ENCODE measurements around the gene GGT5.
A peak's percentile ranks its signal among the peaks of the same experiment; 100 is the strongest.

The GGT5 gene

DNA sequence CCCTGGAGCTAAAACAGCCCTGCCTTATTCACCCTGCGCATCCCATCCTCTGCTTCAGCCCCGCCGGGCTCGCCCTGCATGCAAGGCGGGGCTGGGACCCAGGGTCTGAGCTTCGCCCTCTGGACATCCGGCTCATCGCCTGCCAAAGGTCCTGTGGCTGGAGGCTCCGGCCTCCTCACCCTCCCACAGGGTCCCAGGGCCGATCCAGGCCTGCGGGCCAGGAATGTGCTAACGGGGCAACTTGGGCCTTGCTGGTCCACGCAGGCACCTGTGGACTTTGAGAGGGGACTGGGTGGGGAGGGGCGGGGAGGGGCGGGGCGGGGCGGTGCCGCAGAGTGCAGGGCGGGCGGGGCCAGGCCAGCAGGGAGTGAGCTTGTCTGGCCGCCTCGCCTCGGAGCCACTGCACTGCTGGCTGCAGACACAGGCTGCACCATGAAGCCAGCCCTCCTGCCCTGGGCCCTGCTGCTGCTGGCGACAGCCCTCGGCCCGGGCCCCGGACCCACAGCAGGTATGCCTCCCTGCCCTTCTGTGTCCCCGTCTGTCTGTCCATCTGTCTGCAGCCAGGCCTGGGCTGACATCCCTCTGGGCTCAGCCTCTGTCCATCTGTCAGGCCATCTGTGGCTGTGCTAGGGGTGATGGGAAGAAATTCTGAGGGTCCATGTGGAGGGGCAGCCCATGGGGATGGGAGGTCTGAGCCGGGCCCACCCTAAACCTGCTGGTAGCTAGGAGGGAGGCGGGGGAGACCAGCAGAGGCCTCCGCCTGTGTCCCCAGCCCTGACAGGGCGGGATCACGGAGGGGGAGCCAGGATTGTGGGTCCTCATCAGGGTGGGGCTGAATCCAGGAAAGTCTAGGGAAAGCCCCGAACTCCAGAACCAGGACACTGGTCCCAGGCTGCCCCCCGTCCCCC is 63.5 kb downstream of the GGT5 start, which contains the start of gene SUSD2:
SUSD2 (plus strand) TSS at position 400 of the 908 bp plus-strand sequence; CDS start at position 433, 33 bp downstream.
- DNase-seq = no peak

- DNase-seq = no peak
Observed at GRCh38 chr22:24180316-24181087, 64.4 kb downstream of the GGT5 start.

- no peak for DNase-seq
Observed at GRCh38 chr22:24179478-24180210, 65.2 kb downstream of the GGT5 start.

GRCh38 chr22:24178502-24179440 is 66.1 kb downstream of the GGT5 start:
- no peak for DNase-seq

DNA sequence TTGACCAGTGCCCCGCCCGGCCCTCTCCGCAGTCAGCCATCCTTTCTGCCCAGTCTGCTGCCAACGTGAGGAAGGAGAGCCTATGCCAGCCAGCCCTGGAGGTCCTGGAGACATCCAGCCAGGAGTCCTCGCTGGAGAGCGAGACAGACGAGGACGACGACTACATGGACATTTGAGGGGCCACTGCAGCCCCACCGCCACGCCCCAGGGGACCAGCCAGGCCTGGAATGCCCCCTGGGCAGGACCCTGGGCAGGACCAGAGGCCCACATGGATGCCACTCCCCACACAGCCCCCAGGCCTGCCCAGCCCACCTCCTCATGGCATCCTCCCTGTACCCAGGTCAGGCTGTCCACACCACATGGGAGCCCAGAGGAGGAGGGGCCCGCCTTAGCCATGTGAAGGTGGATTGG is 66.9 kb downstream of the GGT5 start:
- DNase-seq = no peak

DNA sequence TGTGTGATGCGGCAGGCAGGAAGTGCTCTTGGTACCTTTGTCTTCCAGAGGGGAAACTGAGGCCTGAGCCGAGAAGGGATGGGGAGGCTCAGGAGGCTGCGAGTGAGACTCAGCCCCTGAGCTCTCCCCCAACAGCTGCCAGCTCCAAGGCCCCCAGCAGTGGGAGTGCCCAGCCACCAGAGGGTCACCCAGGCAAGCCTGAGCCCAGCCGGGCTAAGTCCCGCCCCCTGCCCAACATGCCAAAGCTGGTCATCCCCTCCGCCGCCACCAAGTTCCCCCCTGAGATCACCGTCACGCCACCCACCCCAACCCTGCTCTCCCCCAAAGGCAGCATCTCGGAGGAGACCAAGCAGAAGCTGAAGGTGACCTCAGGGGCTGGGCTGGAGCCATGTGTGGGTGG is 67.4 kb downstream of the GGT5 start:
- no peak for DNase-seq

DNA sequence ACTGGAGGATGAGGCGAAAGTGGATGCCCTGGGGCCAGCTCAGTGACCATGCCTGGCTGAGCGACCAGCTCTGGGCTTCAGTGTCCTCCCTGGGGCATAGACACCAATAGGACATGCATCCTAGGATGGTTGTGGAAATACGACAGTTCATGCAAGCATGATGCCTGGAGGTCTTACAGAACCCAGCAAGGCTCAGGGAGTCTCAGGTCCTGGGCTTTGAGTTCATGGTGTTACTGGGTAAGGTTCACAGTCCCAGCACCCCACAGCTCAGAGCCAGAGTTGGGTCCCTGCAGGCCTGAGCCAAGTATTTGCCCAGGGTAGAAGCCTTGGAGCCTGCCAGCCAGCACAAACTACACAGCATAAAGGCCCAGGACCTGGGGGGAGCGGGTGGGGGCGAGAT is 67.8 kb downstream of the GGT5 start:
- DNase-seq = no peak

- no peak for DNase-seq
Observed at GRCh38 chr22:24176630-24177029, 68.3 kb downstream of the GGT5 start.

GRCh38 chr22:24176040-24176439 is 68.8 kb downstream of the GGT5 start:
- DNase-seq = no peak

DNA sequence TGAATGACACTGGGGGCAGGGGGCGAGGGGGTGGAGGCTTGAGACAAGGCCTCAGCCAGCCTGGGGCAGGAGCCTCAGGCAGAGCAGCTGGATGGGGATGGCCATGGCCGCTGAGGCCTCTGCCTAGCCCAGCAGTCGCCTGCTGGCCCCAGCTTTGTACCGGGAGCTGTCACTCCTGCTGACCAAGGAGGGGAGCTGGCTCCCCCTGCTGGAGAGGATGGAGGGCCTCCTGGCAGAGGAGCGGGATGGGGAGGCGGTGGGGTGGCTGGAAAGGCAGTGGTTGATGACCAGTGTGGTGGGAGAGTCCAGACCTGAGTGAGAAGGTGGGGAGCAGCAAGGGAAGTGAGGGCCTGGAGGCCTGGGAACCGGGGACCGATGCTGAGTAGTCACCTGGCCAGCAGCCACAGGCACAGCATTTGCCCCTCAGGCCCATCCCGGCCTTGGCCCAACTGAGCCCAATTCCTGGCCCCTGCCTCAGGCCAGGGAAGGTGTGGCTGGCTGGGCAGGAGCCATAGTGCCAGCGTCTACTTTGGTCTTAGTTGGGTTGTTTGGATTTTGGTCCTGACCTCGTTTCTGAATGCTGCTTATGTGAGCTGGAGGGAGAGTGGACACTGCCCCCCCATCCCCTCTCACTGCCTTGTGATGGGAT is 69.6 kb downstream of the GGT5 start:
- DNase-seq = peak; percentile 52

GRCh38 chr22:24171822-24172221 is 73.1 kb downstream of the GGT5 start:
- no peak for DNase-seq

DNA sequence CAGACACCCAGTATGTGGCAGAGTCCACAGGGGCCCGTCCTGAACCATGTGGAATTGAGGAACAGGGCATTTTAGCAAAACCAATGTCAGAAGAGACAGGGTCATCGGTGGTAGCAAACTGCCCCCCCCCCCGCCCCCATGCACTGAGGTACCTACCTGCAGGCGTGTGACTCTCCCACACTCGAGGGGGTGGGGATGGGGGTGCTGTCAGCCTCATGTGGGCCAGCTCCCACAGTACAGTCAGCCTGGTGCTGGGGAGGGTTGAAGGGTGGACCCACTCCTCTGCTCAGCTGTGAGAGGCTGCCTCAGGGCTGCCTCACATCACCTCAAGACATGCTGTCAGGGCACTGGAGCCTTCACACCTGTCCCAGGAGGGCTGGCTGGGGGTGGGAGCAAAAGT is 74.2 kb downstream of the GGT5 start:
- DNase-seq = no peak

DNA sequence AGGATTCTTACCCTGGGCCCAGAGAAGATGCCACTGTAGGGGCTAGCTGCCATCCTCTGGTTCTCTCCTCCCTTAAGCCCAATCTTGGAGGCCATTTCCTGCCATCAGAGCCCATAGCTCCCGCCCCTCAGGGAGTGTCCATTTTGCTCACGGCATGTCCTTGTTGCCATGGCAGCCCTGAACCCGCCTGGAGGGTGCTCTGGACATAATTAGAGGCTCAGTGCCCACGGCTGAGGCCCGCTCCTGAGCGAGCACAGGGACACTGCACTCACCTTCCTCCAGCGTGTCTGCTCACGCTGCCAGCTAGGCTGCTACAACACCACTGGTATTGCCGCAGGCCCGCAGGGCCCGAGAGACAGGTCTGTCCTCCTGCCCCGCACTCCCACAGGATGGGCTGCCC is 74.7 kb downstream of the GGT5 start:
- no peak for DNase-seq

All from effector CD4-positive, alpha-beta T cell (primary cell).